ENCODE measurements around the gene GPR108.

The GPR108 gene

DNA sequence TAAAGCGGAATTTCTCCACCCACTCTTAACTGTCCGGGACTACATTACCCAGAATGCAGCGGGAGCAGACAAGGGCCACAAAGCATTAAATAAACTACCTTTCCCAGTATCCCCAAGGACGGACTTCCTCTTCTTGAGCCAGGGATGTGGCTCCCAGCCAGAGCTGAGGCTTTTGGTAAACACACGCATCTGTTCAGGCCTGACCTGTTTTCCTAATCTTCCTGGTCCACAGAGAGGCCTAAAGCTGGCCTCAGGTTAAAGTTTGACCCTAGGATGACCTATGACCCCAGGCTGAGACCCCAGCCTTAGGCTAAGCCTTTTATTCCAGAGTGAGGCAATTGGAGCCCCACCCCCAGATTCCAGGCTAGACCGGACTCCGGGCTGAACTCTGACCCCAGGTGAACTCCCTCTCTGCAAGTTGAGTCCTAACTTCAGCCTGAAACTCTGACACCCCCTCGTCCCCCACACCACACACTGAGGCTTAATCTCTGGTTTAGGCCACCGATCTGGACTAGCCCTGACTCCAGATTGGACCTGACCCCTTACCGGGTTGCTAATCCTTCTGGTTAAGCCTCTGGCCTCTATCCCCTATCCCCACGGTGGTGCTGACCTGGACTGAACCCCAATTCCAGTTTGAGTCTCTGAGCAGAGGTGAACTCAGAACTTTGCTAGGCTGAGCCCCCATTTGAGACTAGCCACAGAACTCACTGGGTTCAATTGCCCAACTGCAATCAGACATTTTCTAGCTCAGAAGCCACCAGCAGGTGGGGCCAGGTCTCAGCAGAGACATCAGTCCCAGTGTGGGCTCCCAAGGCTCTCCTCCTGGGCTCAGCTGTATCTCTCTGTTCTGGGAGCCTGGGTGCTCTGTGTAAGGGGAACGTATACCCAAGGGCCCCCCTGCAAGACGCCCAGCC lies 750 bp upstream of the GPR108 start:
- peak; percentile 49 for DNase-seq (ENCODE audit: low read depth)

DNA sequence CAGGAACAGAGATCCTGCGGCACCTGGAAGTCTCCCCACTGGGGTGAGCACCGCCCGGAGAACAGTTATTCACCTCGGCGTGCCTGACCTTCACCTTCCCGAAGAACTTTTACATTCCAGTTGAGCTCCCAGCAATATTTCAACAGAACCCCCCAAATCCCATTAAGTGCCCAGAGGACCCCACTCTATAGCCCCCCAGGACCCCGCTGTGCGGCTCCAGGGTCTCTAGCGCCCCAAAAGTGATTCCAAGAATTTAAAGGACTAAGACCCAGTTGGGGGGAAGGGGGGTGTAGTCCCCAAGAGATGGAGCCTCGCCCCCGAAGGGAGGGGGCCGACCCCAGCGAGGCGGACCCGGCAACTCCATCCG lies 480 bp downstream of the GPR108 start:
- DNase-seq (ENCODE audit: low read depth), result no peak

DNA sequence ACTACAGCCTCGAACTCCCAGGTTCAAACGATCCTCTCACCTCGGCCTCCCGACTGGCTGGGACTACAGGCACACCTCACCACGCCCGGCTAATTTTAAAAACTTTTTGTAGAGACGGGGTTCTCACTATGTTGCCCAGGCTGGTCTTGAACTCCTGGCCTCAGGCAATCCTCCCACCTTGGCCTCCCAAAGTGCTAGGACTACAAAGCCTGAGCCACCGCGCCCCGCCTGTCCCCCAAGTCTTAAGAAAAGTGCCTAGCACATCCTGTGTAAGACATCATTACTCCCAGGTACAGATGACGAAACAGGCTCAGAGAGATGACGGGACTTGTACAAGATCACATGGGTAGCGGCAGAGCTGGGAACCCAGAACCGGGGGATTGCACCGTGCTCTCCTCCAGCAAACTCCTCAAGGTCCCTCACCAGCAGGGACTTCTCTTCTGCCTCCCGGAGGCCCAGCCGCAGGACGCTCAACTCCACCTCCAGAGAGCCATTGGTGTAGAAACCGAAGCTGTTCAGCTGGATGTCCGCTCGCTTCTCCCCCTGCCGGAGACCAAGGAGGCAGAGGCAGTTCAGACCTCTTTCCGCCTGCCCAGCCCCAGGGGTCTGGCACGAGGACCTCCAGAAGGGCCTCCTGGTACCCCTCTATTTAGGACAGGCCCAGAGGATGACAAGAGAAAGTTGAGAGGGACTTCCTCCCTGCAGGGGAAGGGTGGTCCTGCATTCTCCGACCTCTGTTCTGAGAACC lies 1.0 kb downstream of the GPR108 start:
- peak; percentile 68 for DNase-seq (ENCODE audit: low read depth)

DNA sequence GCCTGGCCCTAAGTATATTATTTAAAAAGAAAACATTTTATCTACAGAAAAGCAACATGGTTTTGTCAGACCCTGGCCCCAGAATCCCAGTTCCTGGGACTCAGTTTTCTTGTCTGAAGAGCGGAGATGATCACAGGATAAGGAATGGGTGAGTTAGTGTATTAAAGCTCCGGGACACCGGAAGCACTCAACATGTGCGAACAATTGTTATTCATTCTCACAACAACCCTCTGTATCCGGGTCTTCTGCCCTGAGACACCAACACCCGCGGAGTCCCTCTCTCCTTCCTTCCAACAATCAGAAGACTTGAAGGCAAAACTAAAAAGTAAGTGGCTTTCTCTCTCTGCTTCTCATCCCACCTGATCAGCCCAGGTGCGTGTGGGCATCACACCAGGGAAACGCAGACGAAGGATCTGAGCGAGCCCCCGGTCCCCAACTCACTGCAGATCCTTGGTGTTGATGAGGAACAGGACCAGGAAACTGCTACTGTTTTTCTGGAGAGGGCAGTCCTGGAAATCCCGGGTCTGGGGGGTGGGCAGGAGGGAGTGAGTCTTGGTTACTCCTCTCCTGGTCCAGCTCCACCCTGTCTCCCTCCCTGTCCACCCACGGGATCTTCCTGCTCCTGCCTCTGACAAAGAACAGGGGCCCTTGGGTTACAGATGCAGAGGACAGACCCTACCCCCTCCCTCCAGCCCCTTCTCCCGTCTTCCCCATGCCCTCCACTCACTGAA lies 2.0 kb downstream of the GPR108 start:
- DNase-seq (ENCODE audit: low read depth), result no peak

DNA sequence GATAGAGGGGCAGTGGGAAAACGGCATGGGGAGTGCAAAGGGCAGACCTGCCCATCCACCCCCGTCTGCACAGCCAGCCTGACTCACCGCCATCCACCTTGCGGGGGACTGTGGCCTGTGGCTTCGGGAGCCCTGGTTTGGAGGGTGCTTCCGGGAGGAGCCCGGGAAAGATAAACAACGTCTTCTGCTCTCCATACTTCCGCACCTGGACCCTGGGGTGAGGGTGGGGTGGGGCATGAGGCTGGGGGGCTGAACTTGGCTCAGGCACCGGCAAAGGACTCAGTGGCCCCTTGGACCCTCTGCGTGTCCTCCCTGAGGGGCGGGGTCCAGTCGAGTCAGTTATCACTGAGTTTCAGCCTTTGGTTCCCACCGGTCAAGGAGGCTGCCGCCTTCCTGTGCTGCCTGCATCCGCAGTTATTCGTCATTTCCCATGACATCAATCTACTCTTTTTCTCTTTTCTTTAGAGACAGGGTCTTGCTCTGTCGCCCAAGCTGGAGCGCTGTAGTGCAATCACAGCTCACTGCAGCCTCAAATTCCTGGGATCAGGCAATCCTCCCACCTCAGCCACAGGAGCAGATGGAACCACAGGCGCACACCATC lies 3.2 kb downstream of the GPR108 start:
- no peak for DNase-seq (ENCODE audit: low read depth)

DNA sequence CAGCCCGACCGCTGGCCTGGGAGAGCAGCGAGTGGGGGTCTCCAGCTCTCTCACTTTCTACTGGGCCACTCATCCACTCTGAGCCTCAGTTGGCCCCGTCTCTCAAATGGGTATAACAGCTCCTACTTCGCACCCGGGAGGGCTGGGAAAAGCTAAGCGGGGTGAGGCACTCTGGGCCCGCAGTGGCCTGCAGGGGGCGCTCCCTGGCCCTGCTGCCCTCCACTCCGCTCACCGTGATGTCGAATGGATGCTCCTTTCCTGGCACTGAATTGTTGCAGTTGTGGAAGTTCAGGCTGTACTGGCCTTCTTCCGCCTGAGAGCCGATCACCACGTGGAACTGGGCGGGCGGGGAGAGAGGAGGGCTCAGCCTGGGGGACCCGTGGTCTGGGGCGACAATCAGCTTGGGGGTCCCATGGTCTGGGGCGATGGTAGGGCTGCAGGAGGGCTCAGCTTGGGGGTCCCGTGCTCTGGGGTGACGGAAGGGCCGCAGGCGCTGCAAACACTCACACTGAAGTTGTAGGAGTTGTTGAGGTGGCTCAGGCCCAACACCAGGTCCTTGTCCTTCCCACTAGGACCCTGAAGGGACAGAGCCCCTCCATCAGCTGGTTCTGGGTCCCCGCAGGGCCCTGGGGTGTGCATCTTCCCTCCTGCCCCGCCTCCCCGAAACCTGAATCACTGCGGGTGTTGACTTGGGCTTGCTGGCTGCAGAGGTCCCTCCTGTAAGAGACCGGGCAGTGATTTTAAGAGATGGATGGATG lies 3.9 kb downstream of the GPR108 start:
- no peak for DNase-seq (ENCODE audit: low read depth)

DNA sequence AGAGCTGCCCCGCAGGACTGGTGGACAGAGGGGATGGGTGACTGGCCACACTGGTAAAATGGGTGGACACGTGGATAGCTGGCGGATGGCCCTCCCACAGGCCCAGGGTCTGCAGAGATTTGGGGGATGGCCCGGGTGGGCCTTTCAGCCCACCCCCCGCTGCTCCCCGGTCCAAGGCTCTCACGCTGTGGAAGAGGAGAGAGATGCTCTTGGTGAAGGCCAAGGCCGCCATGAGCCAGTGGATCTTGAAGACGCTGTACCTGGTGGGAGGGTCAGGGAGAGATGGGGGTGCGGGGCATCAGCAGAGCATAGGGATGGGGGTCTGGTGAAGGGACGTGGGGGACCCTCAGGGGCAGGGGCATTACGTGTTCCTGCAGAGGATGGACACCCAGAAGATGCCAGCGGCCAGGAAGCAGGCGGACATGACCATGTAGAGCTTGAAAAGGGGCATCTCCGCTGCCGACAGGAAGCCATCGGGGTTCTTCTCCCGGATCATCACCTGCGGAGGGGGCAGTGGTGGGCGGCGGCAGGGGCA lies 4.5 kb downstream of the GPR108 start:
- no peak for DNase-seq (ENCODE audit: low read depth)

DNA sequence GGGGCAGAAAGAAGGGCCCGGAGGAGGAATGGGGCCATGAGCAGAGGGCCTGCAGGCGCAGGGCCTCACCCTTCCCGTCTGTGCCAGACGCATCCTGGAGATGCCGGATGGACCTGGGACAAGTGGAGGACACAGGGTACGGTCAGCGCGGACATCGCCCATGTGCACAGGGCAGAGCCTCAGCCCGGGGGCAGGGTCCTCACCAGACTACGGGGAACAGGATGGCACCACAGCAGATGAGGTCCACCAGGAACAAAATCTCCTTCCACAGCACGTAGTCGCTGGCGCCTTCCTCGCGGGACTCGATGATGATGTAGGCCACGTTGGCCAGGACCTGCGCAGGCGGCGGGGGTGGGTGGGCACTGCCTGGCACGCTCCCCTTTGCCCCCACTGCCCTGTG lies 5.6 kb downstream of the GPR108 start:
- no peak for DNase-seq (ENCODE audit: low read depth)

DNA sequence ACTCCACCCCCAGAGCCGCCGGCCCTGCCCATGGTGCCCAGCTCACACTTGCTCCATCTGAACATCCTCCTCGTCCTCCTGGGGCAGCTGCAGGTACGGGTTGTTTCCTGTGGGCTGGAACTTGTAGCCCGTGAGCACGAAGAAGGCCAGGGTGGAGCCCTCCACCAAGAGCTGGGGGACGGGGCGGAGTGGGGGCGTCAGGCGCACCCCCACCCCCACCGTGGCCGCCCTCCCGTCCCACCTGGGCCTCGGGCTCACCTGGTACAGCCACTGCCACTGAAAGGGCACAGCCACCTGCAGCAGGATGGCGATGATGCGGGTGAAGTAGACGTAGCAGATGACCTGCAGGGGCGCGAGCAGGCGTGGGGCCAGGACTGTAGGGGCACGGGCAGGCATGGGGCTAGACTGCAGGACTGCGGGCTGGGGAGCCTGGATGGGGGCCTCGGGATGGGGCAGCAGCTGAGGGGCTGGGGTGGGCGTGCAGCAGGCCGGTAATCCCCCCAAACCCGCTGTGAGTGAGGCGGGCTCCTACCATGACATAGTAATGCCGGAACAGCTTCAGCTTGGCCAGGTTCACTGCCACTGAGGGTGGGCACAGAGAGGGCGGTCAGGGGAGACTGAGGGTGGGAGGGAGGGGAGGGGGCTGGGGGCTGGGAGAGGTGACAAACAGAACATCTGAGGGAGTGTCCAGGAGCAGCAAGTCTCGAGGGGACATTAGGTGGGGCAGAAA lies 6.3 kb downstream of the GPR108 start:
- no peak for DNase-seq (ENCODE audit: low read depth)

DNA sequence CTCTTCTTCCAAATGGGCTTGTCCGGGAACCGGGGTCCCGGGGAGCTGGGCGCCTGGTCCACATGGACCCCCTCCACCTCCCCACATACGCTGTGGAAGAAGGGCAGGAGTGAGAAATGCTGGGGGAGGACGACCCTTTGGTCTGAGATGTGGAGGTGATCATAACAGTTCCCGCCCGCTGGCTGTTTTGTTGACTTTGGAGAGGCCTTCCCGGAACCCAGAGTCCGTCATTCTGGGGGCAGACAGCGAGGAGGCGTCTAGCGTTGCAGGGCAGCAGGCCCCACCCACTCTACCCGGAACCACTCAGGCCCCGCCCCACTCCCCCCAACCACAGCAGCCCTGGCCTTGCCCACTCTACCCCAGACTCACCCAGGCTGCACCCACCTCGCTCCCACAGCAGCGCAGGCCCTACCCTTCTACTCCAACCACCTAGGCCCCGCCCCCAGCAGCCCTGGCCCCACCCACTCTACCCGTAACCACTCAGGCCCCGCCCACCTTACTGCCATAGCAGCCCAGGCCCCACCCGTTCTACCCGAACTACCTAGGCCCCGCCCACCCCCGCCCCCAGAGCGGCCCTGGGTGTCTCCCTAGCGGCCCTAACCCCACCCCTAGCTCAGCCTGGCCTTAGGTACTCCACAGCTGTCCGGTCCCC lies 7.1 kb downstream of the GPR108 start:
- no peak for DNase-seq (ENCODE audit: low read depth)

DNA sequence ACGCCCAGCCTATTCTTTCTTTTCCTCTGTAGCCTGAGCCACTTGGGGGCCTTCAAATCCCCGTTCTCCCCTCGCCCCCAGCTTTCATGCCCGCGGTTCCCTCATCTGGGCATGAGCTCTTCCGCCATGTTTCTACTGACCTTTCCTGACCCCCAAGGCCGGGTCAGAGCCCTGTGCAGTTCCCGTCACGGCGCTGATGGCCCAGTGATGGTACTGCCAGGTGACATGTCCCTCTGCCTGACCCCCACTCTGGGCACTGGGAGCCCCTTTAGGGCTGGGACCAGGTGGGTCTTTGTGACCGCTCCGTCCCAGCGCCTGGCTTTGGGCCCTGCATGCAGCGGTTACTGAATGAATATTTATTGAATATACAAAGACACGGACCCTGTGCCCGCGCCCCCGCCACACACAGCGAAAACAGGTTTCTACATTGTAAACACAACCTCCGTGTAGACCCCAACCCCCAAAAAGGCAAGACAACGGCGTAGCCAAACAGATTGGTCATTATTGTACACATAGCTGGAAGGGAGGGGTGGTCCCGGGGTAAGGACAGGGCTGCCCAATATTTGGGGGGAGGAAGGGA lies 7.7 kb downstream of the GPR108 start:
- no peak for DNase-seq (ENCODE audit: low read depth)

DNA sequence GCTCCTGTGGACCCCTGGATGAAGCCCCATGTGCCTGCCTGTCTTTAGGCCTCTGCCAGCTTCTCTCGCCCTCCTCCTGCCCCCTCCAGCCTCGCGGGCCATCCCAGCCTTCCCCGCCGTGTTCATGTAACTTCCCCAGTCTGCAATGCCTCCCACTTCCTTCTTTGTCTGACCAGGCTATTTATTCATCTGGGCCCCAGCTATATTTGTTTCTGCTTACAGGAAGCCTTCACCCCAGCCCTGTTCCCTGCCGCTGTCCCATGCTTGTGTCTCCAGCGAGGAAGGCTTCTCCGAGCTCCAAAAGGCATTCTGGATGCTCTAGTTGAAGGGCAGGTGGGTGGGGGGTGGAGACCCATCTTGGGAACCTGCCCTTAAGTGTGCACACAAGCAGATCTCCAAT lies 9.0 kb downstream of the GPR108 start:
- no peak for DNase-seq (ENCODE audit: low read depth)

DNA sequence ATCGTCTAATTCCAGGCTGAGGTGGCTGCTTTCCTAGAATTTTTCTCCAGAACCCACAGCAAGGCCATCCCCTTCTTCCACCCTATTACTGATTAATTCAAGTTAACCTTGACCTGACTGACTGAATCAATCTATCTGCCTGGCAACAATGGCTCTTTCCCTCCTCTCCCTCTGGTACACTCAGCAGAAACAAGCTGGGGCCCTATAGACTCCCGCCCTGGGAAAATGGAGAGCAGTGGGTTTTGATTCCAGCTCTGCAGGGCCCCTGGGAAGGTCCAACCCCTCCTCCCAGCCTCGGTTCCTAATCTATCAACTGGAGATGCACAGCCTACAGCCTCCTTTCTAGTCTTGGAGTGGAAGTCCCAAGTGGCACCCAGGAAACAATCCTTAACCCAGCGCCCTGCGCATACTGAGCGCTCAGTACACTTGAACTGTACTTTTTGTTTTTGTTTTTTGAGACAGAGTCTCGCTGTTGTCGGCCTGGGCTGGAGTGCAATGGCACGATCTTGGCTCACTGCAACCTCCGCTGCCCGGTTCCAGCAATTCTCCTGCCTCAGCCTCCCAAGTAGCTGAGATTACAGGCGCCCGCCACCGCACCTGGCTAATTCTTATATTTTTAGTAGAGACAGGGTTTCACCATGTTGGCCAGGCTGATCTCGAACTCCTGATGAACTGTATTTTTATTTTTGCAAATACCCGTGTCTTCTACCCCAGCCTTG lies 11.7 kb downstream of the GPR108 start:
- no peak for DNase-seq (ENCODE audit: low read depth)

DNA sequence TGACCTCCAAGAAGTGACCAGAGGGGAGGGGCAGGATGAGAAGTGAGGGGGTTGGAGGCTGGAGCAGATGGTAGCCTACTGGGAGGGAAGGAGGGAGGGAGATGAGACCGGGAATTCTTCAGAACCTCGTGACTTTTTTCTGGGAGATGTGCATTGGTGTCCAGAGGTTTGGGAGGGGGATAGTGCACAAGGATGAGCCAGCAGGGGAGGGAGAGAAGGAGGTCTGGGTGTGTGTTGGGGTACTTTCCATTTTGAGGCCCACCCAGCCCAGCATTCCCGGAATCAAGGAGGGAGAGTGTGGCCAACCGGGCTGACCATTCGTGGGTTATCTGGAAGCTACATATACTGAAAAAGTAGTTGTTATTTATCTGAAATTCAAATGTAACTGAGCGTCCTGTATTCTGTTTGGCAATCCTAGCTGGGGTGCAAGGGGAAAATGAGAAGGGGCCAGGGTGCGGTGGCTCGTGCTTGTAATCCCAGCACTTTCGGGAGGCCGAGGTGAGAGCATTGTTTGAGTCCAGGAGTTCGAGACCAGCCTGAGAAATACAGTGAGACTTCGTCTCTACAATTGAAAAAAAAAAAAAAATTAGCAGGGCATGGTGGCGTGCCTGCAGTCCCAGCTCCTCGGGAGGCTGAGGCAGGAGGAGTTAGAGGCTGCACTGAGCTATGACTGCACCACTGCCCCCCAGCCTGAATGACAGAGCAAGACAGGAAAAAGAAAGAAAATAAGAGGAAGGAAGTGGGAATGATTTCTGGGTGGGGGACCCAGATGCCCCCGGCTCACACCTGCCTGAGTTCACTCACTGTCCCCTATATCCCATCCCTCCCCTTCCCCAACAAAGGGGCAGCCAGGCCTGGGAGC lies 12.5 kb downstream of the GPR108 start:
- DNase-seq (ENCODE audit: low read depth), result no peak

DNA sequence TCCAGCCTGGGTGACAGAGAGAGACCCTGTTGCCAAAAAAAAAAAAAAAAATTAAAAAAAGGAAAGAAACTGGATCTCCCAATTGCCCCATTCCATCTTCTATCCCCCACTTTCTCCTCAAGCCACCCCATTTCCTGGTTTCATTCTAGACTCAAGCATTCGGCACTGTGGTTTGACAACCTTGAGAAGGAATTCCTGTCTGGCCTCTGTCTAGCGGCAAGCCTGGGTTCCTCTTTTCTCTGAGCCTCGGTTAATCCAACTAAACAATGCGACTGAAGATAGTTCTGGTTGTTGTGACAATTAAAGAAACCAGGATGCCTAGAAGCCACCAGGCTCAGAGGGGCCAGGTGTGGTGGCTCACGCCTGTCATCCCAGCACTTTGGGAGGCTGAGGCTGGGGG lies 13.6 kb downstream of the GPR108 start:
- no peak for DNase-seq (ENCODE audit: low read depth)

DNA sequence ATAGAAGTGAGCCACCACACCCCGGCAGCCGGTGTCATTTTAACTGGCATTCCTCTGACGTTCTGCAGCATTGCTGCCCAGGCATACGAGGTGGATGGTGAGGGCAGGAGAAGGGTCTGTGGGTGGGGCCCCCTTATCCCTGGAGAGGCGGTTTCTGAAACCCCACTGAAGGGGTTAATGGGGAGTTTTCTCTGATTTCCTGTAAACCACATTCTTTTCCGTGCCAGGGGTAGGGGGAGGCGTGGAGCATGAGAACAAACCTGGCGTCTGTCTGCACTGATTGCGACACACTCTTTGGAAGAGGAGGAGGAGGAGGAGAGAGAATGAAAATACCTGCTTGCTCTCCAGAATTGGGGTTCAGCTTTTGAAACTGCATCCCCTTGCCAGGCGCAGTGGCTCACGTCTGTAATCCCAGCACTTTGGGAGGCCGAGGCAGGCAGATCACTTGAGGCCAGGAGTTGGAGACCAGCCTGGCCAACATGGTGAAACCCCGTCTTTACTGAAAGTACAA lies 14.2 kb downstream of the GPR108 start:
- no peak for DNase-seq (ENCODE audit: low read depth)

DNA sequence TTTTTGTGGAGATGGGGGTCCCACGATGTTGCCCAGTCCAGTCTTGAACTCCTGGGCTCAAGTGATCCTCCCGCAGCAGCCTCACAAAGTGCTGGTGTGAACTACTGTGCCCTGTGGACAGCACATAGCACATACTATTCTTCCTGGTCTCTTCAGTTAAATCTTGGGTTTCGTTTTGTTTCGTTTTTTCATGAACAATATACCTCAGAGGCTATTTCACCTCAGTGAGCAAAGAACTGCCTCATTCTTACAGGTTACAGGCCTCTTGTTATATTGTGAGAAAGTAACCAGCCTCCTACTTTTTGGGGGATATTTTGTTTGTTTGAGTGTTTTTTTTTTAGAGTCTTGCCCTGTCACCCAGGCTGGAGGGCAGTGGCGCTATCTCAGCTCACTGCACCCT lies 15.6 kb downstream of the GPR108 start:
- DNase-seq (ENCODE audit: low read depth), result no peak

DNA sequence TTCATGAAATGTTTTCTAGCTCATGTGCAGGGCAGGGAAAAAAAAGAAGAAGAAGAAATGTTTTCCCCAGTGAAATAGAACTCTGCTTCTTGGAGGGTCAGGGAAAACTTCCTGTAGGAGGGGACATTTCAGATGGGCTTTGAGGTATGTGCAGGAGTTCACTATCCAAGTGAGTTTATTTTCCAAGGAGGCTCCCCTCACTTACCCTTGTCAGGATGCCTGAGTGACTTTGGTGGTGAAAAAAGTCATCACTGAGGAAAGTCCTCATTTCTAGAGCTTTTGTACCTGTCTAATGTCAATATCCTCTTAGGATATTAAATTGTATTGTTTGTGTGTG lies 16.3 kb downstream of the GPR108 start:
- DNase-seq (ENCODE audit: low read depth), result no peak

All from non-pigmented ciliary epithelial cell (primary cell).